Osteoblast (primary cell): ENCODE measurements around the gene VPS13D. TPM values are rescaled to one million over a fixed set of nuclear protein-coding genes. Genes with fewer than 3 reads are reported as not detected.

Source experiments
- DNase-seq: peaks from one replicate; pipeline ENCODE4 v3.0.0; 2011; ENCODE audit warnings: low spot score, mixed read lengths; ENCODE audit not compliant: insufficient read length; ENCODE audit errors: missing footprints
- H2AFZ ChIP-seq: 2 replicates; pipeline ENCODE4 v1.6.0; 2011; ENCODE audit warnings: mild to moderate bottlenecking, low read length
- H3K27ac ChIP-seq: 2 replicates; pipeline ENCODE4 v1.5.1; 2011; ENCODE audit warnings: mild to moderate bottlenecking, low read depth, low read length, moderate library complexity
- H3K27me3 ChIP-seq: 2 replicates; pipeline ENCODE4 v1.6.0; 2012; ENCODE audit warnings: mild to moderate bottlenecking, control low read depth, inconsistent platforms, low read length, moderate library complexity; ENCODE audit not compliant: insufficient read depth
- H3K36me3 ChIP-seq: 2 replicates; pipeline ENCODE4 v1.5.1; 2011; ENCODE audit warnings: mild to moderate bottlenecking, low read length, control low read depth, moderate library complexity; ENCODE audit not compliant: insufficient read depth
- H3K4me1 ChIP-seq: 2 replicates; pipeline ENCODE4 v1.5.1; 2011; ENCODE audit warnings: mild to moderate bottlenecking, low read length, control low read depth, moderate library complexity; ENCODE audit not compliant: insufficient read depth
- H3K4me2 ChIP-seq: 2 replicates; pipeline ENCODE4 v1.6.0; 2011; ENCODE audit warnings: mild to moderate bottlenecking, low read length; ENCODE audit not compliant: insufficient read depth
- H3K4me3 ChIP-seq: fragments of 200-600 bp; sonication (generic); 3 replicates; pipeline ENCODE4 v1.5.1; 2012; ENCODE audit warnings: mild to moderate bottlenecking, low read length, inconsistent platforms; ENCODE audit not compliant: insufficient read depth
- H3K79me2 ChIP-seq: 2 replicates; pipeline ENCODE4 v1.6.0; 2012; ENCODE audit warnings: mild to moderate bottlenecking, low read length, control low read depth, inconsistent platforms; ENCODE audit not compliant: insufficient read depth
- H3K9me3 ChIP-seq: 2 replicates; pipeline ENCODE4 v1.5.1; 2011; ENCODE audit warnings: low read depth, low read length, control low read depth
- H4K20me1 ChIP-seq: 2 replicates; pipeline ENCODE4 v1.6.0; 2012; ENCODE audit warnings: mild to moderate bottlenecking, low read length, control low read depth; ENCODE audit not compliant: insufficient read depth
- total RNA-seq: library from RNA; depleted of rRNA; stranded (reverse); fragments of >200 nt; gene quantifications from 2 replicates; pipeline ENCODE4 v1.2.3, GENCODE V29; 2012
- TF ChIP-seq, protein P1 (sequence below): IDR thresholded peaks from 2 replicates; pipeline ENCODE4 v1.5.1; 2011; ENCODE audit warnings: mild to moderate bottlenecking, low read depth, low read length, moderate library complexity; ENCODE audit errors: extremely low read depth

The VPS13D gene
- total RNA-seq, 1 donor: 48.5 TPM

DNA sequence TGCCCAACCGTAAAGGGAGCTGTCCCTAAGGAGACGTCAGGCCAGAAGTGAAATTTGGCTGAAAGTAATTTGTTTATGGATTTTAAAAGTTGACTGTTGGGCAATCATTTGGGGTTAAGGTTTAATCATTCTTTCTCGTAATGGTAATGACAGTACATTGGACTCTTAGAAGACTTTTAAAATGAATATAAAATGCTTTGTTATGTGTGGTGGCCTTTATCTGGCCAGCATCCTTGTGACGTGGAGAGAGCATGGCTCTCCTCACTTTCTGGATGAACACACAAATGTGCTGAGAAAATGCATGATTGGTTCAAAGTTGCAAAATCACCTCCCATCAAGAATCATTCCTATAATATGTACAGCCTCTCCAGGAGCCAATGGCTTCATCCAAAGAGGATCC lies 227.9 kb downstream of the VPS13D start:
- H3K9me3 ChIP-seq: no peaks in the 10 kb centered on the region
- H3K4me3 ChIP-seq: no peak overlapping the region
- no peaks in the 10 kb centered on the region for H4K20me1 ChIP-seq
- peak overlapping the region; percentile 74 for H3K27ac ChIP-seq
- H2AFZ ChIP-seq: no peak overlapping the region
- no peaks in the 10 kb centered on the region for H3K79me2 ChIP-seq
- H3K4me1 ChIP-seq: peaks cover 67% of the 10 kb centered on the region
- H3K27me3 ChIP-seq: no peaks in the 10 kb centered on the region
- H3K36me3 ChIP-seq: peaks cover 3% of the 10 kb centered on the region
- TF ChIP-seq, protein P1, sequence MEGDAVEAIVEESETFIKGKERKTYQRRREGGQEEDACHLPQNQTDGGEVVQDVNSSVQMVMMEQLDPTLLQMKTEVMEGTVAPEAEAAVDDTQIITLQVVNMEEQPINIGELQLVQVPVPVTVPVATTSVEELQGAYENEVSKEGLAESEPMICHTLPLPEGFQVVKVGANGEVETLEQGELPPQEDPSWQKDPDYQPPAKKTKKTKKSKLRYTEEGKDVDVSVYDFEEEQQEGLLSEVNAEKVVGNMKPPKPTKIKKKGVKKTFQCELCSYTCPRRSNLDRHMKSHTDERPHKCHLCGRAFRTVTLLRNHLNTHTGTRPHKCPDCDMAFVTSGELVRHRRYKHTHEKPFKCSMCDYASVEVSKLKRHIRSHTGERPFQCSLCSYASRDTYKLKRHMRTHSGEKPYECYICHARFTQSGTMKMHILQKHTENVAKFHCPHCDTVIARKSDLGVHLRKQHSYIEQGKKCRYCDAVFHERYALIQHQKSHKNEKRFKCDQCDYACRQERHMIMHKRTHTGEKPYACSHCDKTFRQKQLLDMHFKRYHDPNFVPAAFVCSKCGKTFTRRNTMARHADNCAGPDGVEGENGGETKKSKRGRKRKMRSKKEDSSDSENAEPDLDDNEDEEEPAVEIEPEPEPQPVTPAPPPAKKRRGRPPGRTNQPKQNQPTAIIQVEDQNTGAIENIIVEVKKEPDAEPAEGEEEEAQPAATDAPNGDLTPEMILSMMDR: no peak
- DNase-seq: no peak
- no peak overlapping the region for H3K4me2 ChIP-seq

DNA sequence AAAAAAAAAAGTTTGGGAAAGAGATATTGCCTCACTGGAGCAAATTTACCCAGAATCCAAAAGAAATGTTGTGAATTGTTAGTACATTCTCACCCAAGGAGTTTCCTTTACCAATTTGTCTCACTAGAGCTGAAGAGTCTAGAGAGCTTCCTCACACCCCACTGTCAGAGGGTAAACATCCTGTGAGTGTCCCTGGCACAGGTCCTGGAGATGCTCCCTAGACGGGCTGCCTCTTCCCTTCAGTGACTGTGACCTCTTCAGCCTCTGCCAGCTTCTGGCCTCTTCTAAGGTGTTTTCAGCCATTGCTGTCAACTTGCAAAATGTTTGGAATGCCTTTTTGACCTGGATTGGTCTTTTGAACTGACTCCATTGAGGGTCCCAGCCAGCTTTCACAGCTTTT lies 228.7 kb downstream of the VPS13D start:
- peaks cover 68% of the 10 kb centered on the region for H3K4me1 ChIP-seq

DNA sequence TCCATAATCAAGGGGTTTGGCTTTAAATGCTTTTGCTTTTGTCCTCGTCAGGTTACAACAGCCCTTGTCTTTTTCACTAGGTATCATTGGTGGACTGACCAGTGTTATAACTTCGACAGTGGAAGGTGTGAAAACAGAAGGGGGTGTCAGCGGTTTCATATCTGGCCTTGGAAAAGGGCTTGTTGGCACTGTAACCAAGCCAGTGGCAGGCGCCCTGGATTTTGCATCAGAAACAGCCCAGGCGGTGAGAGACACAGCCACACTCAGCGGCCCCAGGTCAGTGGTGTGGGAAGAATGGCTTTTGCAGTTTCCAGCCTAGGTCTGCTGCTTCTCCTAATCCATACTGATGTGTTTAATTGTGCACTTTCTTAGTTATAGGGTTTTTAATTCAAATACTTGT lies 230.3 kb downstream of the VPS13D start:
- peaks cover 3% of the 10 kb centered on the region for H3K36me3 ChIP-seq
- no peak overlapping the region for H3K4me2 ChIP-seq
- H3K9me3 ChIP-seq: no peaks in the 10 kb centered on the region
- DNase-seq: no peak
- no peaks in the 10 kb centered on the region for H4K20me1 ChIP-seq
- no peak overlapping the region for H3K27ac ChIP-seq
- H2AFZ ChIP-seq: no peak overlapping the region
- H3K79me2 ChIP-seq: no peaks in the 10 kb centered on the region
- TF ChIP-seq, protein P1: no peak
- peaks cover 68% of the 10 kb centered on the region for H3K4me1 ChIP-seq
- no peaks in the 10 kb centered on the region for H3K27me3 ChIP-seq
- no peak overlapping the region for H3K4me3 ChIP-seq

More for the DNA sequence above, 228.7 kb downstream of the VPS13D start:
- Histone ChIP-seq H3K4me2 (no peak overlapping the region), H2AFZ (no peak overlapping the region), H3K36me3 (peaks cover 3% of the 10 kb centered on the region), H3K4me3 (no peak overlapping the region), H3K27me3 (no peaks in the 10 kb centered on the region), H3K79me2 (no peaks in the 10 kb centered on the region), H3K9me3 (no peaks in the 10 kb centered on the region), H3K27ac (peak overlapping the region; percentile 74), H4K20me1 (no peaks in the 10 kb centered on the region)
- no peak for DNase-seq
- TF ChIP-seq, protein P1: no peak

DNA sequence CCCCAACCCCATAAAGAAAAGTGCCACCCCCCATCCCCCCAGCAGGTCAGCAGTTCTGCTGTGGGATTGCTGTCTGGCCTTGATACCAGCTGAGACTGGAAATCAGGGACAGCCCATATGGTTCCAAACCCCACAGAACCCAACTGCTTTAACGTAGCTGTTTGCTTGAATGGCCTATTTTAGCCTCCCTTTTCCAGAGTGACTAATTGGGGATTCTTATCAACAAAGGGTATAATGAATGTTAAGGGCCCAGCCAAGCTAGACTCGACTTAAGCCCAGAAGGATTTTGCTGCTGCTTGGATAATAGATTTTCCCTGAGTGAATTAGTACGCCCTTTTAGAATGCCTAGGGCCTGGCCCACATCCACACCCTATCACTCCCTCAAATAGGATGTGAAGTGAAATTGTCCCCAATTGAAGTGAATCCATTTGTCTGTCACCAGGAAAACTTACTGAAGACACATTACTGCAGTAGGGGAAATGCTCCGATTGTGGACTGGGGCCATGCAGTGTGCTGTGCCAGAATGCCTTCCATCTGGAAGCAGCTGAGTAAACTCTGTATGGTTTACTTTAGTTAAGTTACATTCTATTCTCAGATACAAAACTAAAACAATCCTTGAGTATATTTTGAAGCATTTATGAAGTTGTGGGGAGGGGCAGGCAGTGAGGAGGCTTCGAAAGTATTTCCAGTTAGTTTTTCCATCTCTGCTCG lies 231.2 kb downstream of the VPS13D start:
- Histone ChIP-seq H3K27ac (peak overlapping the region; percentile 71), H2AFZ (no peak overlapping the region), H3K36me3 (peaks cover 3% of the 10 kb centered on the region), H3K27me3 (no peaks in the 10 kb centered on the region), H3K4me2 (peak overlapping the region; percentile 6), H3K9me3 (no peaks in the 10 kb centered on the region), H3K79me2 (no peaks in the 10 kb centered on the region), H3K4me3 (no peak overlapping the region), H4K20me1 (no peaks in the 10 kb centered on the region), H3K4me1 (peaks cover 67% of the 10 kb centered on the region)
- TF ChIP-seq, protein P1: no peak
- DNase-seq: no peak
